GM19193 (cell line): Measurements from ENCODE around the gene LRRC53.

ENCODE experiments used
- POLR2A ChIP-seq: IDR thresholded peaks from 4 replicates; pipeline ENCODE4 v1.6.1; 2011; ENCODE audit not compliant: insufficient read depth, insufficient read length; ENCODE audit errors: extremely low read depth

The LRRC53 gene

DNA sequence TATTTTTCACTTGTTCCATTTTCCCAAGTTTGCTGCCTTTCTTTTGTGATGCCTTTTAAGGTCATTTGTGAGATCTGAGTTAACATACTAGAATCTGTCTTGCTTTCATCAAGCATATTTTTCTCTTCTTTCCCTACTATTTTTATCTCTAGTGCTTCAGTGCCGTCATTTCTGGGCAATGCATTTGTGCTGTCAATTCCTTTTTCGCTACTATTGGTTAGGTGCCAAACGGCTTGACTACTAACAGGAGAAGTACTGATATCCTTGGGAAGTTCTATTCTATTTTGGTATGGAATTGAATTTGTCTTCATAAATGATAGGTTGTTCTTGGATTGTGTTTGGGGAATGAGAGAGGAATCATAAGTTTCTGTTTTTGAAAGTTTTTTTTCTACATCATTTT, 42.2 kb downstream of the LRRC53 start:
- TF ChIP-seq POLR2A = no peak

DNA sequence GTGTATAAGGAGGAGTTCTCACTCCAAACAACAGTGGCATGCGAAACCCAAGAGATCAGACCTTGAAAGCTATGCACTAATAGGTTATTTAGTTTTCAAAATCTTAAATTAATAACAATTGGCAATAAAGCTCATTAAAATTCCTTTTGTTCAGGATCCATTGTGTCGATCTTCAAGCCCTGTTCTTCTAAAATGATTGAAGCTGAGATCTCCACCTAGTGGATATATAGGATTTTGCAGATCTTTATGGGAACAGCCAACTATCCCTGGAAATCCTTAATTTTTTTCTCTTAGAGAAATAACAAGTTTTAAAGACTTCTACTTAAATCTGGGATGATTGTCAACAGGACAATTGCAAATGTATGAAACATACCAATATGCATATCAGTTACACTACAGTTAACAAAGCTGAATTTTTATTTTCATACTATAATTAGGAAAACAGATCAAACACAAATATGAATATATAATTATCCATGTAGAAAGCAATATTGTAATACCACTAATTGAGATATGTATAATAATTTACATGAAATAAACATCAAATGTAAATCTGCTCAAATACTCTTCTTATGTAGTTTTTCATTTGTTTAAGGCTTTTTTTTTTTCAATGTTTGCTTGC, 43.3 kb downstream of the LRRC53 start:
- TF ChIP-seq POLR2A = no peak

DNA sequence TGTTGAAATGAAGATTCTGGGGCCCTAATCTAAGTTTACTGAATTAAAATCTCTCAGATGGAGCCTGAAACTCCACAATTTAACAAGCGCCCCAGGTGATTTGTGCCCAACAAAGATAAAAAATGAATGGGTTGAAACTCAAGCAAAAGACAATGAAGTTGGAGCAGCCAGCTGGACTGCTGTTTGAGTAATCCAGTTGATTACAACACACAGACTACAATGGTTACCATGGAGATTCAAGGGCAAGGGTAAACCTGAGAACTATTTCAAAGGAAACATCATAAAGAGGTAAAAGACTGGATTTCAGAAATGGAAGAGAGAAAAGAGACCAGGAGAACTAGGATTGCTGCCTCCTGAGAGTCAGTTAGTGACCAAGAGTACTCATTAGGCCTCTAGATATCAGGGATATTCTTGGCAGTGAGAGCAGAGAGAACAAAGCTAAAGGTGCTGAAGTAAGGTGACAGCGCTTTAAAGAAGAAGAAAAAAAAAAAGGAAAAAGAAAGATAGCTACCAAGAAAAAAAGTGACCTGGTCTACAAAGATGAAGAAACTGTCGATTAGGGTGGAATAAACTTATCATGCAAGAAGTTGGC, 44.5 kb downstream of the LRRC53 start:
- no peak for TF ChIP-seq POLR2A

DNA sequence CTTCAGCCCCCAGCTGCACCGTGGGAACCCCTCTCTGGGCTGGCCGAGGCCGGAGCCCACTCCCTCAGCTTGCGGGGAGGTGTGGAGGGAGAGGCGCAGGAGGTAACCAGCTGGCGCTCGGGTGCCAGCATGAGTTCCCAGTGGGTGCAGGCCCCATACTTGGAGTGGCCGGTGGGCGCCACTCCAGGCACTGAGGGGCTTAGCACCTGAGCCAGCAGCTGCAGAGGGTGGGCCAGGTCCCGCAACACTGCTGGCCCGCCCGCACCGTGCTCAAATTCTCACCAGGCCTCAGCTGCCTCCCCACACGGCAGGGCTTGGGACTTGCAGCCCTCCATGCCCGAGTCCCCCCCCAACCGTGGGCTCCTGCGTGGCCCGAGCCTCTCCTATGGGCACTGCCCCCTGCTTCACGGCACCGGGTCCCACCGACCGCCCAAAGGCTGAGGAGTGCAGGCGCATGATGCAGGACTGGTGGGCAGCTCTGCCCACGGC, 47.2 kb downstream of the LRRC53 start:
- TF ChIP-seq POLR2A = no peak

- no peak for TF ChIP-seq POLR2A
These were observed 48.4 kb downstream of the LRRC53 start for GRCh38 chr1:74464037-74464436.

GRCh38 chr1:74463333-74463988, 49.0 kb downstream of the LRRC53 start:
- no peak for TF ChIP-seq POLR2A

- no peak for TF ChIP-seq POLR2A
These were observed 55.2 kb downstream of the LRRC53 start for GRCh38 chr1:74457253-74457652.

- no peak for TF ChIP-seq POLR2A
These were observed 57.0 kb downstream of the LRRC53 start for GRCh38 chr1:74455390-74455789.

DNA sequence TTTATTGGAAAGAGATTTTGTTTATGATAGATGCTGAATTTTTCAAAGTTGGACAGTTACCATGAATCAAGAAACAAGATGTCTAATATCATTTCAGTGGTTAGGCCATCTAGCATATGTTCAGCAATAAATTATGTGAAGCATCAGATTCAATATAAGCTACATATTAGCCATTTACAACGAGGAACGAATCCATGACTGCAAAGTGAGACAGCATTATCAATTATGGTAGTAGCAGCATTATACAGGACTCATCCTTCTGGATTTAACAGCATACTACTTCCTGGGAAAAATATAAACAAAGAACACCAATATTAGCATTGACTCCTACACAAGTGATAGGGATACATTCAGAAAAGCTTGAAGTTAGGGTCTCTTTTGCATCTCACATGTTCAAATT, 59.1 kb downstream of the LRRC53 start:
- TF ChIP-seq POLR2A = no peak

DNA sequence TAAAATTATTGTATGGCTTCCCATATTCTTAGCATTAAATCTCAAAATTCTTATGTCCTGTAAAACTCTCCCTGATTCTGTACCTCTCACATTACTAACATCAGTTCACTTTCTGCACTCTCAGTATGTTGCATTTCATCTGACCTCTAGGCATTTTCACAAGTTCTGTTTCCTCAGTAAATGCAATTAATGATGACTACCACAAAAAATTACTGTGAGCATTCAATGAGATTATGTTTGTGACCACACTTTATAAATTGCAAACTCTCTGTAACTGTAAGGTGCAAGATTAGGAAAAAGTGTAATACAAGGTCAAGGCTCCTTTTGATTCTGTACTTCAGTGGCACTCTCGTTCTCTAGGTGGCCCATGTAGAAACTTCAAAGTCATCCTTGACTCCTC, 60.4 kb downstream of the LRRC53 start:
- no peak for TF ChIP-seq POLR2A

DNA sequence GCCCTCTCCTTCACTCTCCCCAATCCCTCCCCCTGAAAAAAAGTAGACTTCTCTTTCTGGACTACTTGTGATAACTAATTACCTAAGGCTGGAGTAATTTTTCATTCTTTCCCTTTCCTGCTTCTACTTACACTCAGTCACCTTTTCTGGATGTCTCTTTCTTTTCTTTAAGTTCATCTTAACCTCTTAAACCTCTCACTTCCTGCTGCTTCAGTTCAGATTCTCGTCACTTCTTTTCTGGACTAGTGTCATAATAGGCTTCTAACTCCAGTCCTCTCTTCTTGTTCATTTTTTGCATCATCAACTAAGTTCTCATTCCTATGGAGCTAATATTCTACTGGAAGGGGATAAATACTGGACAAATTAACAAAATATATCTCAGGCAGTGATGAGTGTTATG, 75.4 kb downstream of the LRRC53 start:
- TF ChIP-seq POLR2A = no peak

GRCh38 chr1:74436078-74436477, 76.3 kb downstream of the LRRC53 start:
- TF ChIP-seq POLR2A = no peak

DNA sequence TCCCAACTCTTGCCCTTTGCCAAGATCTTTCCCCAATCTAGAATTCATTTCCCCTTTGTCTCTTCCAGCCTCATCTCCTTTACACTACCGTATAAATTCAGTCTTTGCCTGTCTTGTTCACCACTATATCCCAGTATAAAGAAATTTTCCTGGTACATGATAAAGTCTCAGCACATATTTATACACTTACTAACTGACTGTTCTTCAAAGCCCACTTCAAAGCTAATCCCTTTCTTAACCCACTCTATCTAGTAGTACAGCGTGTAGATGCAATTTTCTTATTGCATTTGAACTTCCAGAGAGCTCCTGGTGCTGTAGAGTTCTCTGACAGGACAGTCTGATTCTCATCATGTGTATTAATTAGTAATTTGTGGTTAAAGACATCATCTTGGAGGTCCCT, 78.1 kb downstream of the LRRC53 start:
- no peak for TF ChIP-seq POLR2A

- no peak for TF ChIP-seq POLR2A
These were observed 80.1 kb downstream of the LRRC53 start for GRCh38 chr1:74432325-74432724.

GRCh38 chr1:74431531-74431930, 80.9 kb downstream of the LRRC53 start:
- TF ChIP-seq POLR2A = no peak

- no peak for TF ChIP-seq POLR2A
These were observed 82.0 kb downstream of the LRRC53 start for GRCh38 chr1:74430342-74430934.
